ENCODE measurements around the gene PTPRJ.
A peak's percentile ranks its signal among the peaks of the same experiment; 100 is the strongest.

The PTPRJ gene

GRCh38 chr11:48105096-48105990, 125.0 kb downstream of the PTPRJ start:
- H3K27ac ChIP-seq, result no peak overlapping the region
- ChIA-PET POLR2A (ENCODE audit: low non-redundant PET) (no interaction called here), CTCF (interaction anchor here (0.5 to 1.1 kb wide), 5 partner anchors 62 to 510 kb away, joined by 3 to 4 read pairs (median 3); no protein-coding TSS in a partner anchor)
- TF ChIP-seq, protein P1, sequence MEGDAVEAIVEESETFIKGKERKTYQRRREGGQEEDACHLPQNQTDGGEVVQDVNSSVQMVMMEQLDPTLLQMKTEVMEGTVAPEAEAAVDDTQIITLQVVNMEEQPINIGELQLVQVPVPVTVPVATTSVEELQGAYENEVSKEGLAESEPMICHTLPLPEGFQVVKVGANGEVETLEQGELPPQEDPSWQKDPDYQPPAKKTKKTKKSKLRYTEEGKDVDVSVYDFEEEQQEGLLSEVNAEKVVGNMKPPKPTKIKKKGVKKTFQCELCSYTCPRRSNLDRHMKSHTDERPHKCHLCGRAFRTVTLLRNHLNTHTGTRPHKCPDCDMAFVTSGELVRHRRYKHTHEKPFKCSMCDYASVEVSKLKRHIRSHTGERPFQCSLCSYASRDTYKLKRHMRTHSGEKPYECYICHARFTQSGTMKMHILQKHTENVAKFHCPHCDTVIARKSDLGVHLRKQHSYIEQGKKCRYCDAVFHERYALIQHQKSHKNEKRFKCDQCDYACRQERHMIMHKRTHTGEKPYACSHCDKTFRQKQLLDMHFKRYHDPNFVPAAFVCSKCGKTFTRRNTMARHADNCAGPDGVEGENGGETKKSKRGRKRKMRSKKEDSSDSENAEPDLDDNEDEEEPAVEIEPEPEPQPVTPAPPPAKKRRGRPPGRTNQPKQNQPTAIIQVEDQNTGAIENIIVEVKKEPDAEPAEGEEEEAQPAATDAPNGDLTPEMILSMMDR (conservative IDR thresholded peaks at IDR 0.05; ENCODE audit: low read depth), result no peak
- no peak for DNase-seq (ENCODE audit: low spot score)

DNA sequence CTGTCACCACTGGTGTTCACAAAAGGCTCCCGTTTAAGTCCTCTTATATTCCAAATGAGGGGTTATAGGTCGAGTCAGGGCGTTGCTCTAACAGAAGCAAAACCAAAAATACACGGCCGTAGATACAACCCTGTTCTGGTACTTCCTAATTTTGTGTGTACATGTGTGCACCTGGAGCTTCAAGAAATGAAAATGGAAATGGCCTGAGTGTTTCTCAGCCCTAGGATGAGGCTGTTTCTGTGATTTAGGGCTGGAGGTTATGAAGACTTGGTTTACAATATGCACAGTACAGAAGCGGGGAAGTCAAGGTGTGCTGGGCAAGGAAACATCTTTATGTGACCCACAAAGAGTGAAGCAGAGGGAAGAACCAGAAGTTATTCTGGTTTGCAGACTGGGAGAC, 125.8 kb downstream of the PTPRJ start:
- ChIA-PET CTCF (interaction anchor here (0.5 to 1.0 kb wide), 3 partner anchors 115 to 511 kb away, joined by 3 to 4 read pairs (median 4); no protein-coding TSS in a partner anchor), POLR2A (ENCODE audit: low non-redundant PET) (no interaction called here)
- TF ChIP-seq, protein P1 (conservative IDR thresholded peaks at IDR 0.05; ENCODE audit: low read depth), result no peak
- DNase-seq (ENCODE audit: low spot score), result no peak
- H3K27ac ChIP-seq, result no peak overlapping the region

DNA sequence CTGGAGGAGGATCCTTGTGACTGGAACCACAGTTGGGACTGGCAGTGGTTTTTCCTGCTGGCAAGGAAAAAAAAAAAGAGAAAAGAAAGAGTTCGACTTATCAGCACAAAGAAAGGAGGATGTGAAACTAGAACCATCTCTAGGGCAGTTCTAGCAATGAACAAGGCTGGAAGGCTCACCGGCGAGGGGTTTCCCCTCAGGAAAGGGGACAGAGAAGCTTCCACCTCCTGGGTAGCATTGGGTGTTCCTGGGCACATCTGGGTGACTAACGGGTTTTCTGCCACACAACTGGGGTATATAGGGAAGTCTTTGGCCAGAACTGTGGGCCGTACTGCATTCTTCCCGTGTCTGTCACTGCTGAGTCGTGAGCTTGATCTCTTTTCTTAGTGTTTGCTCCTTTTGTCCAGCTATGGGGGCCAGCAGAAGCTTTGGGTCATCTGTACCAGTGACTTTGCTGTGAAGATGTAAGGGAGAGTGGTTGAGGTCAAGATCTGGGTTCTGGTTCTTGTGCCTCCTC, 126.9 kb downstream of the PTPRJ start:
- DNase-seq (ENCODE audit: low spot score), result no peak
- TF ChIP-seq, protein P1 (conservative IDR thresholded peaks at IDR 0.05; ENCODE audit: low read depth), result no peak
- H3K27ac ChIP-seq, result no peak overlapping the region
- CTCF ChIA-PET, result interaction anchor here (0.5 to 6.9 kb wide), 3 partner anchors 10 to 172 kb away, joined by 3 to 108 read pairs (median 4); no protein-coding TSS in a partner anchor
- POLR2A ChIA-PET (ENCODE audit: low non-redundant PET), result no interaction called here

- POLR2A ChIA-PET (ENCODE audit: low non-redundant PET), result no interaction called here
- TF ChIP-seq, protein P1 (conservative IDR thresholded peaks at IDR 0.05; ENCODE audit: low read depth), result no peak
- DNase-seq (ENCODE audit: low spot score), result no peak
- no peak overlapping the region for H3K27ac ChIP-seq
- CTCF ChIA-PET, result interaction anchor here (0.6 to 6.9 kb wide), 15 partner anchors 52 to 254 kb away, joined by 3 to 108 read pairs (median 3); partner anchors contain the start of gene PTPRJ
Observed at GRCh38 chr11:48108231-48109045, 128.1 kb downstream of the PTPRJ start.

- TF ChIP-seq, protein P1 (conservative IDR thresholded peaks at IDR 0.05; ENCODE audit: low read depth), result no peak
- H3K27ac ChIP-seq, result no peak overlapping the region
- CTCF ChIA-PET, result interaction anchor here (0.6 to 6.9 kb wide), 19 partner anchors 10 to 257 kb away, joined by 3 to 108 read pairs (median 3); partner anchors contain the start of gene PTPRJ
- peak; percentile 60 for DNase-seq (ENCODE audit: low spot score)
- POLR2A ChIA-PET (ENCODE audit: low non-redundant PET), result no interaction called here
Observed at GRCh38 chr11:48109046-48109666, 128.8 kb downstream of the PTPRJ start.

DNA sequence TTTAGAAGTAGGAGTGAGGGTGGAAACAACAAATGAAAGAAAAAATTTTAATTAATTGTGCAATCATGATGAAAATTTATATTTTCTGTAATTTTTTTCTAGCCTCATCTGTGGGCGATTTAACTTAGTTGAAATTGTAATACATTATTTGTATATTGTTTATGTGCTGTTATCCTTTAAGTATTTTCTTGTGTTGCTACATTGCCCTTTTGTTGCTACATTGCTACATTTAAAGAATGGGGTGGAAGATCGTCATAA, 130.1 kb downstream of the PTPRJ start:
- no peak overlapping the region for H3K27ac ChIP-seq
- TF ChIP-seq, protein P1 (conservative IDR thresholded peaks at IDR 0.05; ENCODE audit: low read depth), result no peak
- POLR2A ChIA-PET (ENCODE audit: low non-redundant PET), result no interaction called here
- no peak for DNase-seq (ENCODE audit: low spot score)
- CTCF ChIA-PET, result interaction anchor here (0.7 to 6.9 kb wide), 6 partner anchors 10 to 747 kb away, joined by 3 to 108 read pairs (median 4); no protein-coding TSS in a partner anchor
